Activated CD8-positive, alpha-beta T cell treated with anti-CD3 and anti-CD28 coated beads for 36 hours (primary cell): ENCODE results near the gene ANO9. TPM values are rescaled to one million over a fixed set of nuclear protein-coding genes. Genes with fewer than 3 reads are reported as not detected.

Source experiments
- ATAC-seq: fragments of 200-7000 bp; cut with Tn5 transposase; one replicate; pipeline ENCODE4 v1.10.0; 2021; ENCODE audit warnings: mild to moderate bottlenecking, moderate library complexity
- CTCF ChIA-PET: fragments of 350-600 bp; sonication (Branson Sonifier 250); formaldehyde crosslinking; loops from one replicate; lab custom pipeline; 2021; ENCODE audit warnings: antibody characterized with exemption; lab: Charles Lee
- POLR2A ChIA-PET: fragments of 350-600 bp; sonication (Branson Sonifier 250); formaldehyde crosslinking; loops from one replicate; lab custom pipeline; 2021; ENCODE audit warnings: antibody characterized with exemption; lab: Charles Lee
- DNase-seq: peaks from one replicate; pipeline ENCODE4 v3.0.0-alpha.2; 2020
- H3K27ac Mint-ChIP-seq: one replicate; pipeline ENCODE4 v1.8.0; 2021; ENCODE audit warnings: mild to moderate bottlenecking, mixed read lengths
- H3K27me3 Mint-ChIP-seq: one replicate; pipeline ENCODE4 v1.8.0; 2021; ENCODE audit warnings: mixed read lengths
- H3K36me3 Mint-ChIP-seq: one replicate; pipeline ENCODE4 v1.8.0; 2021; ENCODE audit warnings: low read depth, mixed read lengths
- H3K4me1 Mint-ChIP-seq: one replicate; pipeline ENCODE4 v1.8.0; 2021; ENCODE audit warnings: low read depth, mixed read lengths
- H3K4me3 Mint-ChIP-seq: one replicate; pipeline ENCODE4 v1.8.0; 2021; ENCODE audit warnings: mild to moderate bottlenecking, moderate library complexity, mixed read lengths
- H3K9me3 Mint-ChIP-seq: one replicate; pipeline ENCODE4 v1.8.0; 2021; ENCODE audit warnings: mixed read lengths
- CTCF ChIP-seq: fragments of 200-600 bp; IDR thresholded peaks from one replicate; pipeline ENCODE4 v1.8.0; 2022; ENCODE audit warnings: antibody characterized with exemption, mild to moderate bottlenecking
- intact Hi-C: fragments of 100-400 bp; cut with micrococcal nuclease; formaldehyde crosslinking; loops from one replicate; pipeline ENCODE4 v1.10.0; 2022
- total RNA-seq, 2 experiments: library from RNA; stranded (reverse); gene quantifications; one replicate each; pipeline ENCODE4 v1.2.3, GENCODE V29; 2021

Gene ANO9
- total RNA-seq, 2 experiments from 2014 or later: 28.2 to 29.0 TPM

GRCh38 chr11:486189-486588, 44.4 kb upstream of the ANO9 start:
- ATAC-seq (no peak), DNase-seq (no peak)
- H3K36me3 Mint-ChIP-seq: peaks cover 3% of the 10 kb centered on the region
- no peak for TF ChIP-seq CTCF
- no peaks in the 10 kb centered on the region for H3K4me1 Mint-ChIP-seq
- H3K27ac Mint-ChIP-seq: no peak overlapping the region
- H3K4me3 Mint-ChIP-seq: no peak overlapping the region
- intact Hi-C loops: no loop called here
- H3K9me3 Mint-ChIP-seq: no peaks in the 10 kb centered on the region
- POLR2A ChIA-PET: no interaction called here
- CTCF ChIA-PET: no interaction called here
- H3K27me3 Mint-ChIP-seq: no peaks in the 10 kb centered on the region

- Mint-ChIP-seq H3K27me3 (no peaks in the 10 kb centered on the region), H3K4me1 (no peaks in the 10 kb centered on the region), H3K36me3 (no peaks in the 10 kb centered on the region), H3K9me3 (no peaks in the 10 kb centered on the region), H3K4me3 (no peak overlapping the region), H3K27ac (no peak overlapping the region)
- ATAC-seq: no peak
- intact Hi-C loops: no loop called here
- POLR2A ChIA-PET: no interaction called here
- DNase-seq: no peak
- no peak for TF ChIP-seq CTCF
- CTCF ChIA-PET: no interaction called here
Measured at GRCh38 chr11:484616-485015, 42.8 kb upstream of the ANO9 start.

GRCh38 chr11:479311-479710, 37.5 kb upstream of the ANO9 start:
- Mint-ChIP-seq H3K36me3 (no peaks in the 10 kb centered on the region), H3K4me1 (no peaks in the 10 kb centered on the region), H3K27ac (no peak overlapping the region), H3K27me3 (no peaks in the 10 kb centered on the region), H3K9me3 (no peaks in the 10 kb centered on the region), H3K4me3 (no peak overlapping the region)
- intact Hi-C loops: no loop called here
- DNase-seq (no peak), ATAC-seq (no peak)
- TF ChIP-seq CTCF: no peak
- ChIA-PET POLR2A (no interaction called here), CTCF (no interaction called here)

GRCh38 chr11:477052-477715, 35.4 kb upstream of the ANO9 start:
- Mint-ChIP-seq H3K4me1 (no peaks in the 10 kb centered on the region), H3K4me3 (no peak overlapping the region), H3K36me3 (no peaks in the 10 kb centered on the region), H3K9me3 (no peaks in the 10 kb centered on the region), H3K27ac (no peak overlapping the region), H3K27me3 (no peaks in the 10 kb centered on the region)
- ChIA-PET CTCF (no interaction called here), POLR2A (interaction anchor here (0.6 kb wide), 1 partner anchor 29 kb away, joined by 3 read pairs; no protein-coding TSS in a partner anchor)
- DNase-seq: no peak
- intact Hi-C loops: no loop called here
- no peak for TF ChIP-seq CTCF
- no peak for ATAC-seq

- H3K27me3 Mint-ChIP-seq: no peaks in the 10 kb centered on the region
- intact Hi-C loops: no loop called here
- TF ChIP-seq CTCF: no peak
- no peak overlapping the region for H3K27ac Mint-ChIP-seq
- no peaks in the 10 kb centered on the region for H3K36me3 Mint-ChIP-seq
- no peaks in the 10 kb centered on the region for H3K9me3 Mint-ChIP-seq
- DNase-seq: no peak
- no peaks in the 10 kb centered on the region for H3K4me1 Mint-ChIP-seq
- H3K4me3 Mint-ChIP-seq: no peak overlapping the region
- no peak for ATAC-seq
- ChIA-PET CTCF (no interaction called here), POLR2A (interaction anchor here (0.6 kb wide), 1 partner anchor 28 kb away, joined by 3 read pairs; no protein-coding TSS in a partner anchor)
Measured at GRCh38 chr11:476416-476815, 34.6 kb upstream of the ANO9 start.
